PC-3 (cell line): ENCODE results near the gene FMNL1.

Experiments used
- CTCF ChIP-seq: fragments of 300-600 bp; sonication (generic); conservative IDR thresholded peaks from 2 replicates; pipeline ENCODE4 v1.5.1; 2017; ENCODE audit warnings: antibody characterized with exemption, low read depth, mild to moderate bottlenecking, low read length
- EZH2 ChIP-seq: fragments of 300-600 bp; sonication (generic); IDR thresholded peaks from one replicate; pipeline ENCODE4 v1.6.1; 2017; ENCODE audit warnings: antibody characterized with exemption, mild to moderate bottlenecking, low read length; ENCODE audit not compliant: unreplicated experiment
- EZH2phosphoT487 ChIP-seq: fragments of 300-600 bp; sonication (generic); IDR thresholded peaks from 2 replicates; pipeline ENCODE4 v1.6.1; 2018; ENCODE audit warnings: mild to moderate bottlenecking, antibody characterized with exemption, low read length, borderline replicate concordance

GRCh38 chr17:45277216-45277849 is 55.6 kb downstream of the FMNL1 start:
- TF ChIP-seq CTCF (peak; percentile 90), EZH2phosphoT487 (no peak), EZH2 (no peak)
